ENCODE results near the gene DPH2.

DPH2 gene

GRCh38 chr1:43969416-43969745, 429 bp upstream of the DPH2 start:
- DNase-seq = no peak

- DNase-seq = no peak
These were observed 692 bp downstream of the DPH2 start for GRCh38 chr1:43970502-43970901.

GRCh38 chr1:43970911-43971310, 1.1 kb downstream of the DPH2 start:
- no peak for DNase-seq

- no peak for DNase-seq
These were observed 1.6 kb downstream of the DPH2 start for GRCh38 chr1:43971336-43971980.

GRCh38 chr1:43973981-43974442, 4.2 kb downstream of the DPH2 start:
- no peak for DNase-seq

- peak; percentile 96 for DNase-seq
These were observed 4.8 kb downstream of the DPH2 start, which contains the start of gene ATP6V0B for GRCh38 chr1:43974443-43975248. TSS of gene ATP6V0B (plus strand) at chr1:43974960. CDS start at chr1:43975041, 81 bp downstream.

- DNase-seq = no peak
These were observed 5.6 kb downstream of the DPH2 start for GRCh38 chr1:43975249-43975961.

- no peak for DNase-seq
These were observed 6.2 kb downstream of the DPH2 start for GRCh38 chr1:43976045-43976444.

GRCh38 chr1:43976890-43977289, 7.1 kb downstream of the DPH2 start:
- no peak for DNase-seq

GRCh38 chr1:43977376-43978263, 7.8 kb downstream of the DPH2 start:
- DNase-seq = no peak

GRCh38 chr1:43978264-43978550, 8.4 kb downstream of the DPH2 start:
- no peak for DNase-seq

- DNase-seq = peak; percentile 48
These were observed 8.9 kb downstream of the DPH2 start, which contains the start of gene B4GALT2 for GRCh38 chr1:43978551-43979260. TSS of gene B4GALT2 (plus strand) at chr1:43979210. CDS start at chr1:43981161, 1,951 bp downstream.

GRCh38 chr1:43979261-43979527, 9.4 kb downstream of the DPH2 start:
- no peak for DNase-seq

- no peak for DNase-seq
These were observed 9.9 kb downstream of the DPH2 start for GRCh38 chr1:43979528-43980254.

- no peak for DNase-seq
These were observed 10.7 kb downstream of the DPH2 start for GRCh38 chr1:43980255-43981134.

- DNase-seq = no peak
These were observed 11.3 kb downstream of the DPH2 start for GRCh38 chr1:43981135-43981491.

GRCh38 chr1:43981636-43982035, 11.8 kb downstream of the DPH2 start:
- DNase-seq = no peak

- no peak for DNase-seq
These were observed 12.4 kb downstream of the DPH2 start for GRCh38 chr1:43982241-43982640.

GRCh38 chr1:43982808-43983207, 13.0 kb downstream of the DPH2 start:
- no peak for DNase-seq

GRCh38 chr1:43983253-43983899, 13.6 kb downstream of the DPH2 start:
- DNase-seq = no peak

All from activated naive CD4-positive, alpha-beta T cell treated with anti-CD3 and anti-CD28 coated beads, Interleukin-2, amount 50 U/mL, for 16 hours (primary cell).